ENCODE measurements around the gene ZNF280A.

GRCh38 chr22:22474733-22475132 is 45.3 kb downstream of the ZNF280A start:
- TF ChIP-seq CTCF (conservative IDR thresholded peaks at IDR 0.05; ENCODE audit: low read depth in 2 of 2) = no peak
- TF ChIP-seq EZH2 (IDR thresholded peaks at IDR 0.05; ENCODE audit: low read depth, unreplicated experiment) = no peak

Measured in GM23338 (cell line).